Measurements from ENCODE around the gene GFRA4.

GRCh38 chr20:3693376-3693775 is 30.2 kb upstream of the GFRA4 start:
- TF ChIP-seq EZH2 (IDR thresholded peaks at IDR 0.05; ENCODE audit: insufficient read depth, poor library complexity, severe bottlenecking) = no peak
- no peak for TF ChIP-seq EZH2phosphoT487 (IDR thresholded peaks at IDR 0.05; ENCODE audit: insufficient read depth, low read depth)
